Measurements from ENCODE around the gene MPP7.
"Not testable (repeated sequence)": the region's sequence is repeated elsewhere in the genome, so short reads cannot be mapped to it uniquely, and the experiment has no call there.

Gene MPP7

GRCh38 chr10:28302638-28303488 is at the start of gene MPP7:
Gene MPP7 (minus strand): TSS chr10:28303064. CDS start chr10:28238604, 64,460 bp downstream.
- DNase-seq (ENCODE audit: low read depth): peak; percentile 96

- DNase-seq (ENCODE audit: low read depth): no peak
Measured at GRCh38 chr10:28349892-28350291, 47.0 kb upstream of the MPP7 start.

GRCh38 chr10:28343987-28344895 is 41.4 kb upstream of the MPP7 start:
- no peak for DNase-seq (ENCODE audit: low read depth)

GRCh38 chr10:28343252-28343651 is 40.4 kb upstream of the MPP7 start:
- DNase-seq (ENCODE audit: low read depth): no peak

- not testable (repeated sequence) for DNase-seq (ENCODE audit: low read depth)
Measured at GRCh38 chr10:28341679-28342078, 38.8 kb upstream of the MPP7 start.

- DNase-seq (ENCODE audit: low read depth): no peak
Measured at GRCh38 chr10:28332726-28333125, 29.9 kb upstream of the MPP7 start.

GRCh38 chr10:28331841-28332240 is 29.0 kb upstream of the MPP7 start:
- no peak for DNase-seq (ENCODE audit: low read depth)

- DNase-seq (ENCODE audit: low read depth): no peak
Measured at GRCh38 chr10:28331066-28331465, 28.2 kb upstream of the MPP7 start.

GRCh38 chr10:28328346-28328745 is 25.5 kb upstream of the MPP7 start:
- no peak for DNase-seq (ENCODE audit: low read depth)

- no peak for DNase-seq (ENCODE audit: low read depth)
Measured at GRCh38 chr10:28327491-28327880, 24.6 kb upstream of the MPP7 start.

GRCh38 chr10:28326516-28327490 is 23.9 kb upstream of the MPP7 start:
- no peak for DNase-seq (ENCODE audit: low read depth)

GRCh38 chr10:28320799-28321198 is 17.9 kb upstream of the MPP7 start:
- DNase-seq (ENCODE audit: low read depth): no peak

GRCh38 chr10:28320090-28320489 is 17.2 kb upstream of the MPP7 start:
- no peak for DNase-seq (ENCODE audit: low read depth)

- not testable (repeated sequence) for DNase-seq (ENCODE audit: low read depth)
Measured at GRCh38 chr10:28319061-28319460, 16.2 kb upstream of the MPP7 start.

GRCh38 chr10:28318626-28319025 is 15.8 kb upstream of the MPP7 start:
- no peak for DNase-seq (ENCODE audit: low read depth)

- DNase-seq (ENCODE audit: low read depth): no peak
Measured at GRCh38 chr10:28317760-28318159, 14.9 kb upstream of the MPP7 start.

GRCh38 chr10:28316696-28317095 is 13.8 kb upstream of the MPP7 start:
- no peak for DNase-seq (ENCODE audit: low read depth)

GRCh38 chr10:28315140-28315539 is 12.3 kb upstream of the MPP7 start:
- no peak for DNase-seq (ENCODE audit: low read depth)

- DNase-seq (ENCODE audit: low read depth): no peak
Measured at GRCh38 chr10:28314211-28314610, 11.3 kb upstream of the MPP7 start.

GRCh38 chr10:28312572-28312971 is 9.7 kb upstream of the MPP7 start:
- DNase-seq (ENCODE audit: low read depth): no peak

- DNase-seq (ENCODE audit: low read depth): no peak
Measured at GRCh38 chr10:28311104-28311503, 8.2 kb upstream of the MPP7 start.

GRCh38 chr10:28307267-28307666 is 4.4 kb upstream of the MPP7 start:
- DNase-seq (ENCODE audit: low read depth): no peak

All from activated T-cell treated with anti-CD3 and anti-CD28 coated beads for 24 hours (primary cell).